Left kidney (tissue), 2 donors: ENCODE results near the gene RIOK1. TPM values are rescaled to one million over a fixed set of nuclear protein-coding genes. Genes with fewer than 3 reads are reported as not detected.
"Not testable (repeated sequence)": the region's sequence is repeated elsewhere in the genome, so short reads cannot be mapped to it uniquely, and the experiment has no call there.

Experiments used
- DNase-seq: peaks from one replicate; pipeline ENCODE4 v3.0.0-alpha.2; 2013
- polyA plus RNA-seq: library from polyadenylated mRNA; unstranded; fragments of 120-200 nt; gene quantifications from one replicate; pipeline ENCODE4 v1.2.1, GENCODE V29; 2013; ENCODE audit not compliant: insufficient read length

RIOK1 gene
- polyA plus RNA-seq, 1 donor, result 35.2 TPM

DNA sequence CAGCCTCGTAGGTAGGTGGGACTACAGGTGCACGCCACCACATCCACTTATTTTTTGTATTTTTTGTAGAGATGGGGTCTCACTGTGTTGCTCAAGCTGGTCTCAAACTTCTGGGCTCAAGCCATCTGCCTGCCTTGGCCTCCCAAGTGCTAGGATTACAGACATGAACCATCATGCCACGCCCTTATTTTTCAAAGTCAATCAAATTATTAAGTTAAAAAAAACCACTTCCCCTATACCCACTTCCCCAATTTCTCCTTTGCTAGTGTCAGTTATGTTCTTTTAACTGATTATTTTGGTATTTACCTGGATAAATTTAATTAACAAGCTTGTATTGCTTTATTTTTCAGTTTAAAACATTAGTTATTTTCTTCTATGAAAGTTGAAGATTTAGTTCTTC is 49.6 kb downstream of the RIOK1 start:
- no peak for DNase-seq

DNA sequence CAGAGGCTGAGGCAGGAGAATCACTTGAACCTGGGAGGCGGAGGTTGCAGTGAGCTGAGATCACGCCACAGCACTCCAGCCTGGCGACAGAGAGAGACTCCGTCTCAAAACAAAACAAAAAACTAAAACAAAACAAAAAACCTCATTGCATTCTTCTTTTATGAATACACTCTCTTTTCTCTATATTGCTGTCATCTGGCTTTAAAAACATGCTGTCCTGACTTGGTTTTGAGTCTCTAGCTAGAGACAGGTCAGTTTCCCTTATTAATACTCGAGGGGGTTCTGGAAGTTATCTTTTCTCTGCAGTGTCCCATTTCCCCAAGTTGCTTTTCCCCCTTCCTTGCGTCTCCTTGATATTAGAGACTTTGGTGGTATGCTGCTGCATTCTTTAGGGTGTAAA is 50.9 kb downstream of the RIOK1 start:
- DNase-seq, result no peak

- no peak for DNase-seq
Observed at GRCh38 chr6:7441048-7441775, 51.6 kb downstream of the RIOK1 start.

DNA sequence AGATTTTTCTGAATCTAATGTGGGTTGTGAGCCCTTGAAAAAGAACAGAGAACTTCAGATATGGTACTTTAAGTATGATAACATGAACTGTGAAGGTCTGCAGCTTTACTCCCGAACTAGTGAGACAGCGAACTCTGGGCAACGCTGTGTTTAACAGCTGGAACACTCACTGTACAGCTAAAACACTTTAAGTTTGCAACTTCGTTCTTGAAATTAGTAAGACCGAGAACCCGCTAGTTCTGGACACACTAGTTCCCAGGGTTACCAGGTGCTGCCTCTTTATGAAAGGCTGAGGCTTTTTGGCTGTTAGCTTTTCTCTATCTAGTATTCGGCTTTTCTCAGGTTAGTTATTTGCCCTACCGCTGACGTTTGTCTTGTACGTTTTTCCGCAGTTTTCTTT is 52.9 kb downstream of the RIOK1 start:
- no peak for DNase-seq

DNA sequence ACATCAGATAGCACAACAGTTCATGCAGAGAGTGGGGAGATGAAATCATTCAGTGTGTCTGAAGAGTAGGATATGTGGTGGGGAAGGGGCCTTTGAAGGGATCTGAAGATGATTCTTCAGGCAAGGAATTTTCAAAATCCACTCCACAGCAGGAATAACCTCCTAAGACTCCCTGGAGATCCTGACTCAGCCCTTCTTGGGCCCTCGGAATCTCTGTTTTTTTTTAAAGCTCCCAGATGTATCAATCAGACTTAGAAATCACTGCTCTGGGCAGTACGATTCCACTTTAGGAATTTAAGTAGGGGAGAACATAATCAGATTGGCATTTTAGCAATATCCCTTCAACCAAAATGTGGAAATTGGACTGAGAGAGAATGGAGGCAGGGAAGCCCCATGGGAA is 55.5 kb downstream of the RIOK1 start:
- DNase-seq, result no peak

DNA sequence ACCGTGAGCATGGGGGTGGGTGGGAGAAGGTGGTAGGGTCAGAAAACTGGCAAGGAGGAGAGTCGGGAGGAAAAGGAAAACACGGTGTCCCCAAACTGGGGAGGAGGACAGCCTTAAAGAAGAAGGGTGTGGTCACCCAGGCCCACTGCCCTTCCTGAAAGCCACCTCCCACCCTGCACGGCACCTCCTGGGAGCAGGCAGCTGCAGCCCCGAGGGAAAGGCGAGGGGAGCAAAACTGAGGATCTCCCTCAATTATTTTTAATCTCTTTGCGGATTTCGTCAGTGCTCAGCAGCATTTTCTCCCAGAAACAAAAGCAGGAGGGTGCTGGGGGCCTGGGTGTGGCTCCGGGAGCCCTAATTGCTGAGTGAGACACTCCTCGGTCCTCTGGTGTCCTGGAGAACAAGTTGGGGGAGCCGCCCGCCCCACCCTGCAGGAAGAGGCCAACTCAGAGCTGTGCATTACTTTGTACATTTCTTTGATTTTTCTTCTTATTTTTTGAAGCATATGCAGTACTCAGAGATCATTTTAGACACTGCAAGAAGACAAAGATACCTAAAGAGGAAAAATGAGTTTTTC is 56.4 kb downstream of the RIOK1 start:
- no peak for DNase-seq

- DNase-seq, result no peak
Observed at GRCh38 chr6:7446619-7447325, 57.2 kb downstream of the RIOK1 start.

DNA sequence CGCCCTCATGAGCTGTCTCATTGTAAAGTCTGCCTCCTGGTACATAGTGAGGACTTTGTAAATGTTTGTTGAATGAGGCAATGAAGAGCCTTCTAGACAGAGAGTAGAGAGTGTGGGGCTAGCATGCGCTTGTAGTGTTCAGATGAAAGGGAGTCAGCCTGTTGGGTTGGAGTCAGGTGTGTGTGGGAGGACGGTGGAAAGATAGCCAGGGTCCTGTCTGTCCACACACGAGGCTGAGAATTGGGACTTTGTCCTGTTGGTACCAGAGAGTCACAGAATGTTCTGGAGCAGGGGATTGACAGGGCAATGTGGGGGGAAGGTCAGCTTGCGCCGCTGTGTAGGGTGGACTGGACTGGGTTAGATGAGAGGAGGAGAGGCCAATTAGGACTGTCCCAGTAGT is 58.6 kb downstream of the RIOK1 start:
- no peak for DNase-seq

GRCh38 chr6:7449018-7449417 is 59.4 kb downstream of the RIOK1 start:
- no peak for DNase-seq

DNA sequence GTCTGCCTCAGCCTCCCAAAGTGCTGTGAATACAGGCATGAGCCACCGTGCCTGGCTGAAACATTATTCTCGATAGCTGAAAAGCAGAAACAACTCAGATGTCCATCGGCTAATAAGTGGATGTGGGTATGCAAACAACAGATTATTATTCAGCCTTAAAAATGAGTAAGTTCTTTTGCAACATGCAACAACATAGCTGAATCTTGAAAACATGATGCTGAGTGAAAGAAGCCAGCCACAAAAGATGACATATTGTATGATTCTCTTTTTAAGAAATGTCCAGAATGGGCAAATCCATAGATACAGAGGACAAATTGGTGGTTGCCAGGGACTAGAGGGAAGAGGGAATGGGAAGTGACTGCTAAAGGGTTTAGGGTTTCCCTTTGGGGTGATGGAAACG is 61.7 kb downstream of the RIOK1 start:
- no peak for DNase-seq

GRCh38 chr6:7452898-7453297 is 63.3 kb downstream of the RIOK1 start:
- DNase-seq, result no peak

DNA sequence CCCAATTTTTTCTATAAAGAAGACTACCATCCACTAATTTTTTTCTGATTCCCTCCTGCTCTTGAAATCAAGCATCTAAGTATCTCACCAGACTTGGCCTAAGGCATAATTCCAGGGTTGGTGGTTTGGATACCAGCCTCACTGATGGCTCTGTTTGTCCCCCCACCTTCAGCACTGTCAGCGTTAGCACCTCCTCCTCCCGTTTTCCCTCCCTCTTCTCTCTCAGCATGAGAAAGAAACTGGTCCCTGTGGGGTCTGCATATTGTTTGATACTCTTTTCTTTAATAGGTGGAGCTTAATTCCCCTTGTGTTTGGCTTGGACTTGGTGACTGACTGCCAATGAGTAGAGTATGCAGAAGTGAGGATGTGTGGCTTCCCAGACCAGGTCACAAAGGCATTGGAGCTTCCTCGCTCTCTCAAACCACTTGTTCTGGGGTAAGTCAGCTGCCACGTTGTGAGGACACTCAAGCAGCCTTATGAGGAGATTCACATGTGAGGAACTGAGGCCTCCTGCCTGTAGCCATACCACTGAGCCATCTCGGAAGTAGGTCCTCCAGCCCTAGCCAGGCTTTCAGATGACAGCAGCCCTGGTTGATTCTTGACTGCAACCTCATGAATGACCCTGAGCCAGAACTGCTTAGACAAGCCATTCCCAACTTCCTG is 65.2 kb downstream of the RIOK1 start:
- no peak for DNase-seq

- not testable (repeated sequence) for DNase-seq
Observed at GRCh38 chr6:7456302-7456701, 66.7 kb downstream of the RIOK1 start.

- no peak for DNase-seq
Observed at GRCh38 chr6:7461416-7461815, 71.8 kb downstream of the RIOK1 start.

- DNase-seq, result no peak
Observed at GRCh38 chr6:7463785-7464184, 74.2 kb downstream of the RIOK1 start.

DNA sequence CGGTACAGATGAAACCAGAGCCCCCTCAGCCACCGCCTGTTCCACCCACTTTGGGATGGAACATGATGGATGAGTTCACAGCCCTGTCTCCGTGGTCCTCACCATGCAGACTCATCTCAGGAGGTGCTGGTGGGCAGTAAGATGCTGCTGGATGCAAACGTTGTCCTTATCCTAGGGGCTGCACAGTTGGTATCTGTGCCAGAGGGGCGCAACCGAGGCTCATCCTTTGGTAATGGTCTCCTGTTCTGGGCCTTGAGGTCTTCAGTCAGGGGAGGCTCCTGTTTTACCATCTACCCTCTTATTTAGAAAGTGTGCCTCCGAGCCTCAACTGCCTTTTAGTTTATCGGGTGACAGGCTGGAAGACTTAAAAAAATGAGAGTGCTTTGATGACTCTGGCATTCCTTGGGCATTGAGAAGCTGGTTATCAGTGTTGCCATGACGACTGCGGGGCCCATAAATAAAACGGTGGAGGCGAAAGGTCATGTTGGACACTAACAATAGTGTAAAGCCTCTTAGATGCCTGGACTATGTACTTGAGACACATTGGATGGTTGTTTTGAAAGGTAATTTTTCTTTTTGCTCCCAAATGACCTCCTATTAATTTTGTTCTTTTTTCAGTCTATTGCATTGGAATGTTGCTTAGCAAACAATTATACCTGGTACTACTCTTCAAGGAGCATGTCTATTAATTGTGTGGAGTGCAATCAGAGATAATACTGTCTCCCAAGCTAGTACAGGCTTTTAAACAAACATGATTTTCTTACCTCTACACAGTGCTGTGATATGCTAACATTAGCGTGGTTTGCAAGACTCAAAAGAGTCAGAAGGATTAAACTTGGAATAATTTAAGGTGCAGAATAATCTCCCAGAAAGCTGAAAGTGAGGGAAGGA is 77.6 kb downstream of the RIOK1 start:
- DNase-seq, result no peak

Other genes with a start within 250 kb of the RIOK1 start
- 134 TPM for gene SSR1, start 76.6 kb upstream of the RIOK1 start, polyA plus RNA-seq
- 0.38 TPM for gene CAGE1, start 66 bp upstream of the RIOK1 start, polyA plus RNA-seq
- gene DSP, start 151.9 kb downstream of the RIOK1 start, polyA plus RNA-seq, result 88.8 TPM
- 28.3 TPM for gene SNRNP48, start 200.4 kb downstream of the RIOK1 start, polyA plus RNA-seq